ENCODE measurements around the gene HIP1.
"Not testable (repeated sequence)": the region's sequence is repeated elsewhere in the genome, so short reads cannot be mapped to it uniquely, and the experiment has no call there.

Gene HIP1

DNA sequence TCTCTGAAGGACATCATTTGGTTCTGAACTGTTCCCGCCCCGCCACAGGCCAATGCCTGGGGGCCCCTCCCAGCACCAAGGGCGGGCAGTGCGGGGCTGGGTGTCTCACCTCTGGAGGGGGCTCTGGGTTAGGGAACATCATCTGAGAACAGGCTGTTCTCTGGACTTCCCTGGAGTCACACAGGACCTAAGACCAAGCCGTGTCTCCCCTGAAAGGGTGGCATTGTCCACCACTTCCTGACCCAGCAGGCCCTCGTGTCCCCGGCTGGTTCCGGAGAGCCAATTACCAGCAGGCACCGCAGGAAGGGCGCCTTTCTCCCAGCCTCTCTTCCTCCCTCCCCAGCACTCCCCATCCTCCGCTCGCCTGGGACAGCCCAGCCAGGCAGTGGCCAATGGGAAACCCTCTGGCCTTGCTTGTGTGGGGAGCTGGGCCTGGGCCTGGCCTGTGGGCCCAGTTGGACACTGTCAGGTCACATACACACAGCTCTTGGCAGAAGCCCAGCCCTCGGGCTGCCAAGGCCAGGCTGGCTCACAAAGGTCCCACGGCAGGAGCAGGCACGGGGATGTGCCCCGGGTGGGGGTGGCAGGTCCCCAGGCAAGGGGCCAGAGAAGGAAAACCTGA lies 127.1 kb downstream of the HIP1 start:
- no peak for DNase-seq (ENCODE audit: low spot score)

DNA sequence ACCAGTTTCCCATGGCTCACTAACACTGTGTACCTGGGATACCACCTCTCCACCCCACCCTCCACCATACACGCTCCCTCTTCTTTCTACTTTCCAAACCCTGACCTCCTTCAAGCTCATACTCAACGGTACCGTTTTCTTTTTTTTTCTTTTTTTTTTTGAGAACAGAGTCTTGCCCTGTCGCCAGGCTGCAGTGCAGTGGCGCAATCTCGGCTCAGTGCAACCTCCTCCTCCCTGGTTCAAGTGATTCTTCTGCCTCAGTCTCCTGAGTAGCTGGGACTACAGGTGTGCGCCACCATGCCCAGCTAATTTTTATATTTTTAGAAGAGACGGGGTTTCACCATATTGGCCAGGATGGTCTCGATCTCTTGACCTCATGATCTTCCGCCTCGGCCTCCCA lies 129.3 kb downstream of the HIP1 start:
- not testable (repeated sequence) for DNase-seq (ENCODE audit: low spot score)

DNA sequence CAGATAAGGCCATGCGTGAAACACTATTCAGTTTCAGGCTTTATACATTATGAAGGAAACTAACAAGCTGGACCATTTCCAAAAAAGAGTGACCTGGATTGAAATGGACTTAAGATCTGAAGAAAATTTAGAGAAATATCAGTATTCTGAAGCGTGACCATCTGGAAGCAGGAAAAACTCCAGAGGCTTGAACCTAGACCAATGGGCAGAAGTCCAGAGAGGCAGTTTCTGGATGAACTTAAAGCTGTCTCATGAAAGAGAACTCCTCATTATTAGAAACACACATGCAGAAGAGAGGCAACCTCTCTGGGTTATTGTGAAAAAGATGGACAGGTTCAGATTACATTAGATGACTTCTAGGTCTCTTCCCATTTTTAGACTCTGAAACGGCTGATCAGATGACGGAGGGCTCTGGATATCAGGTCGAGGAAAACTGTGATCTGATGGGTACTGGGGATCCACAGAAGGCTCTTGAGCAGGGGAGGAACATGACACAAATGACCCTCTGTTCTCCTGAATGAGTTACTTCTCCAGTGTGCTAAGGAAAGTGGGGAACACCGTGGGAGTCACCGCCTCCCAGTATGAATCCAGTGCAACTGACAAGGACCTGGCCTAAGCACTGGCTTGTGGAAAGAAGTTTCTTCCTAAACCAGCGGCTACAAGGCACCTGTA lies 130.2 kb downstream of the HIP1 start:
- DNase-seq (ENCODE audit: low spot score), result no peak

DNA sequence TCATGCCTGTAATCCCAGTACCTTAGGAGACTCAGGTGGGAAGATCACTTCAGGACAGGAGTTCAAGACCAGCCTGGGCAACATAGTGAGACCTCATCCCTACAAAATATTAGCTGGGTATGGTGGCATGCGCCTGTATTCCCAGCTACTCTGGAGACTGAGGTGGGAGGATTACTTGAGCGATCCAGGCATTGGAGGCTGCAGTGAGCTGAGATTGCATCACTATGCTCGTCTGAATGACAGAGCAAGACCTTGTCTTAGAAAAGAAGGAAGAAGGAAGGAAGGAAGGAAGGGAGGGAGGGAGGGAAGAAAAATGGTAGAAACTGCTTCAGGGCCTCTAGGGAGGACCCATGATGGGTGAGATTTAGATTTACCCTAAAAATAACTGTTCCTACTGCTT lies 134.3 kb downstream of the HIP1 start:
- DNase-seq (ENCODE audit: low spot score), result no peak

DNA sequence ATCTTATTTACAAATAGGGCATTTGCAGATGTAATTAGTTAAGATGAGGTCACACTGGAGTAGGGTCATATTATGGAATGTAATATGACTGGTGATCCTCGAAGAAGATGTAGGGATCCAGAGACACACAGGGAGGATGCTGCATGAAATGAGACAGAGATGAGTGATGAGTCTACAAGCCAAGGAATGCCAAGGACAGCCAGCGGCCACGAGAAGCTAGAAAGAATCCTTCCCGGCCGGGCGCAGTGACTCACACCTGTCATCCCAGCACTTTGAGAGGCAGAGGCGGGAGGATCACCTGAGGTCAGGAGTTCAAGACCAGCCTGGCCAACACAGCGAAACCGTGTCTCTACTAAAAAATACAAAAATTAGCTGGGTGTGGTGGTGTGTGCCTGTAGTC lies 135.9 kb downstream of the HIP1 start:
- DNase-seq (ENCODE audit: low spot score), result not testable (repeated sequence)

DNA sequence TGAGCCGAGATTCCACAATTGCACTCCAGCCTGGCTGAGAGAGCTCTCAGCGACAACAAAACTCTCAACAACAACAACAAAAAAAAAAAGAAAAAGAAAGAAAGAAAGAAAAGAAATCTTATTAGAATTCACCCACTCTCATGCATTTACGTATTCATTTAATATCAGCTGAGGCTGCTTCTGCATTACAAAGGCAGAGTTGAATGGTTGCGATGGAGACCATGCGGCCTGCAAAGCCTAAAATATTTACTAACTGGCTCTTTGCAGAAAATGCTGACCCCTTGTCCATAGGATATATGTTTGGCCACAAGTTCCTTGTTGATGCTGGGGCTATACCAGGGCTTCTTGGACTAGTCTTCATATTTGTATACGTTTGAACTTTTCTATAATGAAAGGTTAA lies 137.2 kb downstream of the HIP1 start:
- no peak for DNase-seq (ENCODE audit: low spot score)

DNA sequence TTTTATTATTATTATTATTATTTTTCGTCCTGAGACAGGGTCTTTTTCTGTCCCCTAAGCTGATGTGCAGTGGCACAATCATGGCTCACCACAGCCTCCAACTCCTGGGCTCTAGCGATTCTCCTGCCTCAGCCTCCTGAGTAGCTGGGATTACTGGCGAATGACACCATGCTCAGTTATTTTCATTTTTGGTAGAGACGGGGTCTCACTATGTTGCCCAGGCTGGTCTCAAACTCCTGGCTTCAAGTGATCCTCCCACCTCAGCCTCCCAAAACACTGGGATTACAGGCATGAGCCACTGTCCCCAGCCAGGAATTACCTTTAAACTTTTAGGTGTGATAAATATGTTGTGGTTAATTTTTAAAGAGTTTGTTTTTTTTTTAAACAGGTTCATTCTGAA lies 138.0 kb downstream of the HIP1 start:
- not testable (repeated sequence) for DNase-seq (ENCODE audit: low spot score)

DNA sequence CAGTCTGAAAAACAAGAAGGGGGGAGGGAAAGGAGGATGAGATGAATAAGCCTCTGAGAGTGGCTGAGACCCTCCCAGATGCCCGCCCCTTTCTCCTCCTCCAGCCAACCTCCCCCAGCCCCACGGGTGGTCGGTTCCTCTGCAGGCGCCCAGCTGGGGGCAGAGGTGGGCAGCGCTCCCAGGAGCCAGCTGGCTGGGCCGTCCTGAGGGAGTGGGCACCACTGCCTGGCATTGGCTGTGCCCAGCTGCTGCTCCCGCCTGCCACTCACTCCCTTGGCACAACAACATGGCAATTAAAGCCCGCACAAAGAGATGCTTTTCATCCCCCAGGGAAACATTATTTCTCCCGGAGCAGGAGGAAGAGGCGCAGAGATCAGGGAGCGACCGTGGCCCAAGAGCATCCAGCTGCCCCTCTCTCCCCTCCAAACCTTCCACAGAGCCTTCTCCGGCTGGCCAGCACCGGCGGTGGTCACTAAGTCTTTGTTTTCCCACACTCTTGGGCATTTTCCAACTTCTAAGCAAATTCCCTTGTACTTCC lies 139.4 kb downstream of the HIP1 start:
- no peak for DNase-seq (ENCODE audit: low spot score)

DNA sequence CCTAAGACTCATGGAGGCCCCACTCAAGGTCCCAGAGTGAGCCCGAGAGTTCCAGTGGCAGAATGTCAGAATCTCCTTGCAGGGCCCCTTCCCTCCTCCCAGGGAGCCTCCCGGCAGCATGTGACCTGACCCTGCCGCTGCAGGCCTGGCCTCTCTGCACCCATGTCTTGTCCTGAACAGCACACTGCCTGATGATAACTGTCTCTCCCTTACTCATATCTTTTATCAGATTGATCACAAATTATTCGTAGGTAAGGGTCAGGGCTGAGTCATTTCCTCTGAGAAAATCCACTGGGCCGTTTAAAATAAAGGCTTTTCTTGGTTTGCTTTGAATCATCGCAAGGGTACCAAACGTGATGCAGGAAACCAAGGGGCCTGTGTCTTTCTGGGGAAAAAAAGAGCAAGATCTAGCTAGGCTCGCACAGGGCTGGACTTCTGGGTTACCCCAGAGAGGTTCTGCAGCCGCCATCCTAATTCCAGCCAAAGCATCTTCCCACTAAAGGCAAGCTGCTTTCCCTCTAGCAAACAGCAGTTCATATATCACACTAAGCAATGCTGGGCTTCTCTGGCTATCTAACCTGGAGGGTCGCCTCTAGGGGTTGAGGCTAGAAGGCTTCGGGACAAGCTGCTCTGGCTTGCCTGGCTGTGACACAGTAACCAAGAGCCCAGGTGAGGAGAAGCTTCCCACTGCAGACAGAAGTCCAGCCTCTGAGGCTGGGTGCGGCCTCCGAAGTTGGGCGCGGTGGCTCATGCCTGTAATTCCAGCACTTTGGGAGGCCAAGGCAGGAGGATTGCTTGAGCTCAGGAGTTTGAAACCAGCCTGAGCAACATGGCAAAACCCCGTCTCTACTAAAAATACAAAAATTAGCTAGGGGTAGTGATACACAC lies 141.8 kb downstream of the HIP1 start:
- no peak for DNase-seq (ENCODE audit: low spot score)

DNA sequence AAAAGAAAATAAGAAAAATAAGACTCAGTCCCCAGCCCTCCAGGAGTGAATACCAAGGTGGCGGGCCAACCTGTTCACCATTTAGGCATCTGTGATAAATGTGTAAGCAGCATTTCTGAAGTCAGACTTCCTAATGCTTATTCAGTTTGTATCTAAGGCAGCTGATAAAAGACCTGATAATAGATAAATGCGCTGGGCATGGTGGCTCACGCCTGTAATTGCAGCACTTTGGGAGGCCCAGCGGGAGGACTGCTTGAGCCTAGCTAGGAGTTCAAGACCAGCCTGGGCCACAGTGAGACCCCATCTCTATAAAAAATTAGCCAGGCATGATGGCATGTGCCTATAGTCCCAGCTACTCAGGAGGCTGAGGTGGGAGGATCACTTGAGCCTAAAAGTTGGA lies 143.0 kb downstream of the HIP1 start:
- no peak for DNase-seq (ENCODE audit: low spot score)

DNA sequence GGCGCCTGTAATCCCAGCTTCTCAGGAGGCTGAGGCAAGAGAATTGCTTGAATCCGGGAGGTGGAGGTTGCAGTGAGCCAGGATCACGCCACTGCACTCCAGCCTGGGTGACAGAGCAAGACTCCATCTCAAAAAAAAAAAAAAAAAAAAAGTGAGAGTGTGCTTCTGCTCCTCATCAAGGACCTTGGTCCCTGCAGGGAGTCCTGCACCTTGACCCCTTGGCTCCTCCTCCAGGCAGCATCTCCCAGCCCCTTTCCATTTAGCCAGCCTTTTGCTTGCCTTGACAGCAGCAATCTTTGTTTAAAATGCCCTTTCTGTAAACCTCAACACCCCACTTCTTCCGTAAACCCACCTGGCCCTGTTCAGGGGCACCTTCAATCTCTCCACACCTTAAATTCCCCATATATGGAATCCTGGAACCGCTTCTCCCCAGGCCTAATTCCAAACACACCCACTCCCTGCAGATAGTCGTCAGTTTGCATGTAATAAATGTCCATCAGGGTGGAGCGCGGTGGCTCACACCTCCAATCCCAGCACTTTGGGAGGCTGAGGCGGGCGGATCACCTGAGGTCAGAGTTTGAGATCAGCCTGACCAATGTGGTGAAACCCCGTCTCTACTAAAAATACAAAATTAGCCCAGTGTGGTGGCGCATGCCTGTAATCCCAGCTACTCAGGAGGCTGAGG lies 145.1 kb downstream of the HIP1 start:
- not testable (repeated sequence) for DNase-seq (ENCODE audit: low spot score)

DNA sequence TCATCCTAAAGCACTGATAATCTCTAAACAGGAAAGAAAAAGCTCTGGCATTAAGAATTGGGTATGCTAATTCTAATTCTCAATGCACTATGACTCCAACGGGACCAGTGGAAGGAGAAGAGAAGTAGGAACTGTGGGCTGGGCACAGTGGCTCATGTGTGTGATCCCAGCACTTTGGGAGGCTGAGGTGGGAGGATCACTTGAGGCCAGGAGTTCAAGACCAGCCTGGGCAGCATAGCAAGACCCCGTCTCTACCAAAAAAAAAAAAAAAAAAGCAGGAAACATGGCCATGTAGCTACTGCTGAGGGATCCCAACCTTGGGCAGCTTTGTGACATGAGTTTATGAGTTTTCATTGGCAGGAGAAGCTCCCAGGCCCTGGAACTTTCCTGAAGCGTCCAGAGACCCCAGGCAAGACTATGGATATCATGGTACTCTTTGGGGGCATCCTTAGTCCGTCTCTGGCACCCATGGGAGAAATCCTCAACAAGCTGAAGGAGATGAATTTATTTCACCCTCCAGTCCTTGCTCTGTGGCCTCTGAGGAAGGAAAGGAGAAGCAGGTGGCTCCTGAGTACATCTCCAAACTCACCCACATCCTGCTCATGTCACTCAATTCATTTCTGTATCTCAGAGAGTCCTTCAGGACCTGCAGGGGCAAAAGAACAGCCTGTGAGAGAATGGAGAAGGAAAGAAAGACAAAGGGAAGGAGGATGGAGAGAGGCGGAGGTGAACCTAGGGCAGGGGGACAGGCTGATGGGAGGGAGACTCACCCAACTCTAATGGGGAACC lies 147.1 kb downstream of the HIP1 start:
- DNase-seq (ENCODE audit: low spot score), result no peak

DNA sequence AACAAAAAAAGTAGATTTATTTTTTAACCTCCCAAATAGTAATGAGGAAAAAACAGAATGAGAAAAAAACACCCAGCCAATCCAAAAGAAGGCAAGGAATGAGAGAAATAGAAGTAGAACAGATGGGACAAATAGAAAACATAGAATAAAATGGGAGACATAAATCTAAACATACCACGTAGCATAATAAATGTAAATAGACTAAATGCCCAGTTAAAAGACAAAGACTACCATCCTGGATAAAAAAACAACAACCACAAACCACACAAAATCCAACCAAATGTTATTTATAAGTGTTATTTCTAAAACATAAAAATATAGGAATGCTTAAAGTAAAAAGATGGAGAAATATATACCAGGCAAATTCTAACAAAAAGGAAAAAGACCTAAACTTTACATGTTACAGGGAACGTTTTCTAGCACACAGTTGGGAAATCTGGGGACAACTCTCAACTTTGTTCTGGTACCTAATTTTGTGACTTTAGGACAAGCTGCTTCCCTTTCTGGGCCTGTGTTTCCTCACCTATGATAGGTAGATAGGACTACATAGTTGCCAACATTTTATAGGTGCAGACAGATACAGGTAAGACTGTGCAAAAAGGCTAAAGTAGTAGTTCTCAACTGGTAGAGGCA lies 148.3 kb downstream of the HIP1 start:
- DNase-seq (ENCODE audit: low spot score), result no peak

DNA sequence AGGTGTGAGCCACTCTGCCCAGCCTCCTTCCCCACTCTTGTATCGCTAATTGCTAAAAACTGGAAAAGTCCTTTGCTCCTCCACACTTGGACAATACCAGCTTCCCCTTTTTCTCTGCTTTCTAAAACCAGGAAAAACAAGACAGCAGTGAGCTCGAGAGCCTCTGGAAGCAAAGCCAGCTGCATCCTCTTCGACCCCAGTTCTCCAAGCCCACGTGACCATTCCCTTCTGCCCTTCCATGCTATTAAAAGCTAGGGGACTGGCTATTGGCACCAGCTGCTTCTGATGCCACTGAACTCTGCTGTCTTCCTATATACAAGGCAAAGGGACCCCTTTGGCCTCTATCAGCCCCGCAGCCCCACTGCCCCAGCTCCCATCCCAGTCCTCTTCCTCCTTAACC lies 154.4 kb downstream of the HIP1 start:
- no peak for DNase-seq (ENCODE audit: low spot score)

DNA sequence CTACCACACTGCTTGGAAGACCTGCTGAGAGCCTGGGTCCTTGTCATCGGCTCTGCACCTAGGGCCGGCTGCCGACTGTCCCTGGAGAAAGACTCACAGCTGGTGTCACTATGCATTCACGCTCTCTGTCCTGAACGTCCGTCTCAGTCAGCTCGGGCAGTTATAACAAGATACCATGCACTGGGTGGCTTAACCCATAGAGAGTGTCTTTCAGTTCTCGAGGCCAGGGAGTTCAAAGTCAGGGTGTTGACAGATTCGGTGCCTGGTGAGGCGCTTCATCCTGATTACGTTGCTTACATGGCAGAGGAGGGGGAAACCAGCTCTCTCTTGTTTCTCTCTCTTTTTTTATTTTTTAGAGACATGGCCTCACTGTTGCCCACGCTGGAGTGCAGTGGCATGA lies 155.5 kb downstream of the HIP1 start:
- DNase-seq (ENCODE audit: low spot score), result no peak

DNA sequence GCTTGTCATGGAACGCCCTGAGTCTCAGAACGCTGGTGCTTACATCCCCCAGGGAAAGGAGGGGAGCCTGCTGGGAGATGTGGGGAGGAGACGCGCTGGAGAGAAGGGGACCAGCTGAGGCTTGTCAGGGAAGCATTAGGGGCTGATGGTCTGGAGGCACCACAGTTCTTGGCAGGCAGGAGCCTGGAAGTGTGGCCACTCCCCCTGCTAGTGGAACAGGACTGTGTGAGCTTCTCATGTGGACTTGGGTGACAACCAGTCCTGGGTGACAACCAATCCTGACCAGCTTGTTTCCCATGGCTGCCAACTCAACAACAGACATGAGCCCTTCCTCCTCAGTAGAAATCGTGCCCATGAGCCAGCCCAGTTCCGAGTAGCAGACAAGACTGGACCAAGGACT lies 158.8 kb downstream of the HIP1 start:
- DNase-seq (ENCODE audit: low spot score), result no peak

DNA sequence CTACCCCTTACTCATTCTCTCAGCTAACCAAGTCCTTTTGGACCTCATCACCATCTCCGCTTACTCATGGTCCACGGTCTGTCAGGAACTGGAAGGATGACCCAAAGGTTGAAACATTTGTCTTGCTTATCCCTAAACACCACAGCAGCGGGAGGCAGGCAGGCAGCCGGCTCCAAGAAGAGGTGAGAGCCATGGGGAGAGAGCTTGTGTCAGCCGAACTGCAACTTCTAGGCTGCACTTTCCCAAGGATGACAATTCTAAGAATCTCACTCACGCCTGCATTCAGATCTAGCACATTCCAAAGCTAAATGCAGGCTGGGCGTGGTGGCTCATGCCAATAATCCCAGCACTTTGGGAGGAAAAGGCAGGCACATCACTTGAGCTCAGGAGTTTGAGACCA lies 160.7 kb downstream of the HIP1 start:
- DNase-seq (ENCODE audit: low spot score), result no peak

DNA sequence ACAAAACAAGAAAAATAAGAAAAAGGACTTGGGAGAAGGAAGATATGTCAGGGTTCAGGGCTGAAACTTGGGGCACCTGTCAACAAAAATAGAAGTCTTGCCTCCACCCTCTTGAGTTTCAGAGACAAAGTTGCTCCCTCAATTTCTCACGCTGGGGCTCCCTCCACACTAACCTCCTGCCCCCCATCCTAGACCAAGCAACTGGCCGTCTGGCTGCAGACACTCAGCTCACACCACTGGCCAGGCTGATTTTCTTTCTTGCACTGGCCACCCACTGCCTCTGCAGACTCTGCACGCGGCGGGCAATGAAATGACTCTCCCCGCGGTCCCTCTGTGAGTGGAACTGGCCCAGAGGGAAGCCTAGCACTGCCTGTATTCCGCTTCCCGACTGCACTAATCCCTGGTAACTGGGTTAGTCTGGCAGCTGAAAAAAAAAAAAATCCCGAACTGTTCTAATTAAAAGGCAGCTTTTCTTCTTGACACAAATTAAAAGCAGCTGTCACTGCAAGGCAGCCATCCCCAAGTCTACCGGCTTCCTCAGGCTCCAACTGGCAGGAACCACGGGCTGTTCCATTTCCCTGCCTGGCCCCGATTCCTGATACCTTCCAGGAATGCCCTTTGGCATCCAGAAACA lies 163.1 kb downstream of the HIP1 start:
- no peak for DNase-seq (ENCODE audit: low spot score)

DNA sequence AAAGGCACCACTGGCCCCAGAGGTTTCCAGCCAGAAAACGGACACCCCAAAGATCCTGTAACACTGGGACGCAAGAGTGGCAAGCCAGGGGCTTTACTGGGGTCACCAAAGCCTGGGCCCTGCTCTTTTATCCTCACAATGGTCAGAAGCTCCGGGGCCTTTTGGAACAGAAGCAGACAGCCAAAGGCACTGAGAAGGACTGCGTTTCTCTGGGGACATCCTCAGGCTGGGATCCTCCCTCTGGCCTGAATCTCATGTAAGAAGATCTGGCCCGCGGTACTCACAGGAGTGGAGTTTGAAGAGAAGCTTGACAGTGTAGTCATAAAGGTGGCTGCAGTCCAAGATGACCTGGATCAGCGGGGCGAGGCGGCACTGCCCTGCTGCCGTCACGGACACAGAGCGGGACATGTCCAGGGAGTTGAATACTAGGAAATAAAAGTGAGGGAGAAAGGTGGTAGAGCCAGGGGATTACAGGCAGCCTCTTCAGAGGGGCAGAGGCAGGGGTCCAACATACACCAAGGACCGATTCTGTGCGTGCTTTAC lies 165.2 kb downstream of the HIP1 start:
- DNase-seq (ENCODE audit: low spot score), result no peak

DNA sequence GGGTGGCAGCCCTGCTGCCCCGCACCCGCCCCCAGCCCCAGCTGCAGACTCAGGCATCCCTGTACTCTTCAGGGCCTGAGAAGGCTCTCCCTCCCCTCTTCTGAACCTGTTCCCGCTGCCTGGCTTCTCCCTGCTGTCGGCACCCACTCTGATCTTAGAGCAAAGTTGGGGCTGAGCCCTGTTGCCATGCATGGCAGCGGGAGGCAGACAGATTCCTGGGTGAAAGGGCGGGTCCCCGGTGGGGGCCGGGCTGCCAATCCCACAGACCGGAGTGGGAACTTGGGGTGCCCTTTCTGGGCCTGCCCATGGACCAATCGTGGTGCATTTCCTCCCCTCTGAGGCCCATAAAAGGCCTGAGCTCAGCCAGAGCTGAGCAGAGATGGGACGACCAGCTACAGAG lies 165.9 kb downstream of the HIP1 start:
- DNase-seq (ENCODE audit: low spot score), result no peak

Data from germinal center (tissue), 1 donor.